Breast epithelium (tissue), 3 donors: Measurements from ENCODE around the gene EFNB3.

Experiments used
- CTCF ChIP-seq, 3 donors: fragments of 450-650 bp; IDR thresholded peaks; one replicate each; pipeline ENCODE4 v1.5.1; 2016 to 2017; ENCODE audit warnings: antibody characterized with exemption in 3 of 3, mild to moderate bottlenecking in 3 of 3, moderate library complexity in 3 of 3
- POLR2A ChIP-seq: fragments of 450-650 bp; IDR thresholded peaks from one replicate; pipeline ENCODE4 v1.6.1; 2016; ENCODE audit warnings: antibody characterized with exemption, mild to moderate bottlenecking, moderate library complexity

- TF ChIP-seq CTCF (IDR thresholded peaks at IDR 0.05) (no peak), POLR2A (no peak)
Measured at GRCh38 chr17:7700510-7700909, 4.5 kb upstream of the EFNB3 start.
